ENCODE results near the gene TTC31.
"Not testable (repeated sequence)": the region's sequence is repeated elsewhere in the genome, so short reads cannot be mapped to it uniquely, and the experiment has no call there.

TTC31 gene

DNA sequence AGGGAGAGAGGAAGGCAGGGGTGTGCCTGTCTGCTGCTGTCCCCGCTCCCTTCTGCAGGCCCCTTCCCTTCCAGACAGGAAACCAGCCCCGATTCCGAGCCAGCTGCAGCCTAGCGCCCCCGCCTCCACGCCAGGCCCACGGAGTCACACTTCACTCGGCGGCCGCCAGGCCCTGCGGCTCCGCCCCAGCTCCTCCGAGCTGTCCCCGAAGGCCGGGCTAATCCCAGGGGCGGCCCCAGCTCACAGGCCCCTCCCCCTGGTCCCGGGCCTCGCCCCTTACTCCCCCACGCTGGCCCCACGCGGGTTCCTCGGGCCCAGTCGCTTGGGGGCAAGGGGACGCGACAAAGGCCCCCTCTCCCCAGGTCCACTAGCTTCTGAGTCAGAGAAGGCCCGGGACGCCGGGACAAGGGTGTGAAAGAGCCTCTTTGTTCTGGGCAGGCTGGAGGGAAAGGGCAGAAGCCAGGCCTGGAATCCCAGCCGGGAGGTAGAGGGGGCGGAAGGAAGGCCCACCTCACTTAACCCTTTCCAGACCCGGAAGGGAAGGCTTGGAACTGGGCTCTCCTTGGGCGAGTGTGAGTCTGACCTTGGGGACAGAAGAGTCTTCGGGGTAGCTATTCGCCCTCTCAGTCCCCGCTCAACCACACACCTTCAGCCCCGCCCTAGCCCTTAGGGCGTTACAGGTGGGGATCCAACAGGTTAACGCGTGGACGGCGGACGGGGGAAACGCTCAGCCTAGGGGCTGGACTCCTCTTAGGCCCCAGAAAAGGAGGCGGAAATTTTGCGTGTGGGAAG, 42.3 kb upstream of the TTC31 start:
- DNase-seq (ENCODE audit: low read depth) = peak; percentile 59
- no peak overlapping the region for H3K4me3 ChIP-seq (ENCODE audit: low read depth, low read length)
- TF ChIP-seq, protein P1, sequence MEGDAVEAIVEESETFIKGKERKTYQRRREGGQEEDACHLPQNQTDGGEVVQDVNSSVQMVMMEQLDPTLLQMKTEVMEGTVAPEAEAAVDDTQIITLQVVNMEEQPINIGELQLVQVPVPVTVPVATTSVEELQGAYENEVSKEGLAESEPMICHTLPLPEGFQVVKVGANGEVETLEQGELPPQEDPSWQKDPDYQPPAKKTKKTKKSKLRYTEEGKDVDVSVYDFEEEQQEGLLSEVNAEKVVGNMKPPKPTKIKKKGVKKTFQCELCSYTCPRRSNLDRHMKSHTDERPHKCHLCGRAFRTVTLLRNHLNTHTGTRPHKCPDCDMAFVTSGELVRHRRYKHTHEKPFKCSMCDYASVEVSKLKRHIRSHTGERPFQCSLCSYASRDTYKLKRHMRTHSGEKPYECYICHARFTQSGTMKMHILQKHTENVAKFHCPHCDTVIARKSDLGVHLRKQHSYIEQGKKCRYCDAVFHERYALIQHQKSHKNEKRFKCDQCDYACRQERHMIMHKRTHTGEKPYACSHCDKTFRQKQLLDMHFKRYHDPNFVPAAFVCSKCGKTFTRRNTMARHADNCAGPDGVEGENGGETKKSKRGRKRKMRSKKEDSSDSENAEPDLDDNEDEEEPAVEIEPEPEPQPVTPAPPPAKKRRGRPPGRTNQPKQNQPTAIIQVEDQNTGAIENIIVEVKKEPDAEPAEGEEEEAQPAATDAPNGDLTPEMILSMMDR (IDR thresholded peaks at IDR 0.05; ENCODE audit: insufficient read depth, low read depth, low read length, missing control alignments) = peak; percentile 19

DNA sequence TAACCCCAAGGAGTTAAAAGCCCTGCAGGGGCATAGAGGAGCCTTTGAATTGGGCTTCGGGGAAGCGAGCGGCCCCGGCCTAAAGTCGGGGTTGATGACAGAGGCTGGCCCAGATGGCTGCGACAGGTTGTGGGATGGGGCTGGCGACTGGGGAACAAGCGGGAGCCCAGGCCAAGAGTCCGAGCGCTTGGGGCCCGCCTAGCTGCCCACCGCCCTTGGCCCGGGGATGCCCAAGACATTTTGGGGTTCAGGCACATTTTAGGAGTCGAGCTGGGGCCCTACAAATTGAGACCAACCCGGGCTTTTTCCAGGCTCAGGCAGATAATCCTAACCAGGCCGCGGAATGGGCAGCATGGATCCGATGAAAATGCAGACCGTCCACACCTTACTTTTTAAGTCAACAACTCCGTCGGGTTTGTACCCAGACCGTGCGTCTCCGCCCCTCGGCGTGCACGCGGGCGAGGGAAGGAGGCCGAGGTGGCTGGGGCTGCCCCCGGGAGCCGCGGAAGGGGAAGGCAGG, 41.7 kb upstream of the TTC31 start:
- no peak for DNase-seq (ENCODE audit: low read depth)
- TF ChIP-seq, protein P1 (IDR thresholded peaks at IDR 0.05; ENCODE audit: insufficient read depth, low read depth, low read length, missing control alignments) = no peak
- no peak overlapping the region for H3K4me3 ChIP-seq (ENCODE audit: low read depth, low read length)

DNA sequence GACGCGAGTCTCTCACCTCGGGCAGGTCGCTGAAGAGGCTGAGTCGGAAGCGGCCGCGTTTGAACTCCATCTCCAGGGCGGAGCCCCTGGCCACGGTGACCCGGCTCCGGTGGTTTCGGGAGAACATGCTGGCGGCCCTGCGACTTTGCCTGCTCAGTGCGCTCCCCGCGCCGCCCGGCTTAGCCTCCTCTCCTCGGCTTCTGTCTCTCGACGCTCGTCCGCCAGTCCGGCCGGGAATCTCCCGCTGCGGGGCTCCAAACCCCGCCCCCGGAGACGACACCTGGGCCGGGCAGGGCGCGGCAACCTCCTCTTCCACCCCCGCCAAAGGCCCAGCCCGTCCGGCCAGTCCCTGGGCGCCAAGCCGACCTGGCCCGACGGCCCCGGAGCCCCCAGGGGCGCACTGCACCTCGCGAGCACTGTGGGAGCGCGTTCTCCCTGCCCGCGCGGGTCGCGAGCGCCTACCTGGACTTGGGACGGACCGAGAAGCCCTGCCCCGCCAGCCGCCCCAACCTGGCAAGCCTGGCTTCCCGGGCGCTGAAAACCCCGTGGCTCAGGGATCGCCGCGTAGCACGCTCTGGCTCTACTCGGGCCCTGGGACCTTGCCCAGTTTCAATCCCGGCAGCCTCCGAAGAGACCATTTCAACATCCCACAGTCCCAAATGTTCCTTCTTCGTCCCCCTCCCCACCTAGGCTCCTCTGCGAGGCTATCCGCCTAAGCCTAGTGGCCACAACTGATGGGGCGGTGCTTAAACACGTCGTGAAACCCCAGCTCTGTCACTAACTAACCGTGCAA, 41.0 kb upstream of the TTC31 start, which contains the start of gene RTKN:
Gene RTKN (minus strand): TSS at position 248 of the 793 bp plus-strand sequence. CDS start 121 bp downstream, at position 127.
- TF ChIP-seq, protein P1 (IDR thresholded peaks at IDR 0.05; ENCODE audit: insufficient read depth, low read depth, low read length, missing control alignments) = no peak
- H3K4me3 ChIP-seq (ENCODE audit: low read depth, low read length) = no peak within 1 kb of the TSS
- DNase-seq (ENCODE audit: low read depth) = no peak

DNA sequence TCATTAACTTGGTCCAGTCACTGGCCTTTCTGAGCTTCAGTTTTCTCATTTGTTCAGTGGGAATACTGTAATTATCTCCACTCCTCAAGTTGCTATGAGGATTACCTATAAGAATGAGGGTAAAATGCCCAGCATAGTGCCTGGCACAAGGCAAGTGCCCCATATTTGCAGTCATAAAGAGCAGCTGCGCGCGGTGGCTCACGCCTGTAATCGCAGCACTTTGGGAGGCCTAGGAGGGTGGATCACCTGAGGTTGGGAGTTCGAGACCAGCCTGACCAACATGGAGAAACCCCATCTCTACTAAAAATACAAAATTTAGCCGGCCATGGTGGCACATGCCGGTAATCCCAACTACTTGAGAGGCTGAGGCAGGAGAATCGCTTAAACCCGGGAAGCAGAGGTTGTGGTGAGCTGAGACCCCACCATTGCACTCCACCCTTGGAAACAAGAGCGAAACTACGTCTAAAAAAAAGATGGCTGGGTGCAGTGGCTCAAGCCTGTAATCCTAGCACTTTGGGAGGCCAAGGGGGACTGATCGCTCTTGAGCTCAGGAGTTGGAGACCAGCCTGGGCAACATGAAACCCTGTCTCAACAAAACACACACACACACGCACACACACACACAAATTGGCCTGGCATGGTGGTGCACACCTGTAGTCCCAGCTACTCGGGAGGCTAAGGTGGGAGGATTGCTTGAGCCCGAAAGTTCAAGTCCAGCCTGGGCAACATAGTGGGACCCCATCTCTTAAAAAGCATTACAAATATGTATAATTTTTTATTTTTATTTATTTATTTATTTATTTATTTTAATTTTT, 40.2 kb upstream of the TTC31 start:
- not testable (repeated sequence) for H3K4me3 ChIP-seq (ENCODE audit: low read depth, low read length); DNase-seq (ENCODE audit: low read depth)

DNA sequence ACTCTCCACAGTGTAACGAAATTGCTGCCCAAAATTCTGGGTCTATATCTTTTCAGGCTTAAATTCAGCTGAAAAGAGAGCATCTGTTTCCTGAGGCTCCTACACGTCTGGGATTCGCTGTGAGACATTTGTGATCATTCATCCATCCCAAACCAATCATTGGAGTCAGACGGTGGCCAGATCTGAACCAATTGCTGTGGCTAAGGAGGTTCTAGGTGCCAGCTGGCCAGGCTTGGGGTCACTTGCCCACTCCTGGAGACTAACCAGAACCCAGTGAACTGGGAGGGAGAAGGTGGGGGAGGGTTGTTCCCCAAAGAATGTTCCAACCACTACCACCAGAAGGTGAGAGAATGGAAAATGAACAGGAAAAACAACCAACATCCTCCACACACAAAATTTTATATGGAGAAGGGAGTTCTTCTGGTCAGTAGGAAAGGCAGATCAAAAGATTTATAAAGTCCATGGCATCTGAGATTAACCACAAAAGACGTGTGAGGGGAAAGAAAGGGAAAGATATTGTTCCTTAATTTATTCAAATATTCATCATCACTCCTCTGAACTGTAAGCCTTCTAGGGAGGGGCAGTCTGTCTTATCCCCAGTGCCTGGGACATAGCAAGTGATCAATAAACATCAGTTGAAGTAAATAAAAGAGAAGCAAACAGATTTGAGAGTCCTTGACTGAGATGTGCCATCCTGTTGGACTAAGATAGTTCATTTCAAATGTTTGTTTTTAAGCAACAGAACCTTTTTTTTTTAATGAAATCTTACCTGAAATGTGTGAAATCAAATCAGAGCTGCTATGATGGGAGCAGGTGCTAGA, 38.2 kb upstream of the TTC31 start:
- TF ChIP-seq, protein P1 (IDR thresholded peaks at IDR 0.05; ENCODE audit: insufficient read depth, low read depth, low read length, missing control alignments) = no peak
- no peak overlapping the region for H3K4me3 ChIP-seq (ENCODE audit: low read depth, low read length)
- no peak for DNase-seq (ENCODE audit: low read depth)

DNA sequence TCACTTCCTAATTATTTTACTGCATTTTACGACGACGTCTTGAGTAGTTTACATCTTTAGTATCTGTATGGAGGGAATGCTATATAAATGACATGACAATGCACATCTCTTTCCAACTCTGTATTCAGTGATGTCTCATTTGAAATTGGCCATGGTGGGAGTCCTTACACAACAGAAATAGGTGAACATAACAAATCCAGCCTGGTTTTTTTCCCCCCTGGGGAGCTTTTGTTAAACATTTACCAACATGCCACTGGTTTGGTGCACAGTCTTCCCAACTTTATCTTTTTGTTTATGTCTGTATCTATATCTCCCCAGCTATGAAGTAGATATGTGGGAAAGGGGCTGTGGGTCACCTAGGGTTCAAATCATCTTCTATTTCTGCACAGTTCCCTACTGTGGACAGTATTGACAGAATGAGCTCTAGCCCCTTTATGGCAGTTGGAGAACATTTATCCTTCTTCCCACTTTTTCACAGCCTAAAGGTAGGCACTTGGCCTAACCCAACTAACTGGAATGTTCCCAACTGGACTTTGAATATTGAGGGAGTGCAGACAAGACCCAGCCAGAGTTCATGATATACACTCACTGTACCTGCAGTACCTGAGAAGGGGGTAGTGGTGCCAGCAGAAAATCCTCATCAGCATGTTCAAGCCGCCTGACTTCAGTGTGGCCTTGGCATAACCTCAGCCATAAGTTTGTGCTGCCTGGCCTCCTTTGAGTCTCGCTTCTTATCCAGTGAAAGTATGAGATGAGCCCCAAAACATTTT, 35.5 kb upstream of the TTC31 start:
- H3K4me3 ChIP-seq (ENCODE audit: low read depth, low read length) = no peak overlapping the region
- TF ChIP-seq, protein P1 (IDR thresholded peaks at IDR 0.05; ENCODE audit: insufficient read depth, low read depth, low read length, missing control alignments) = no peak
- DNase-seq (ENCODE audit: low read depth) = no peak
